Mesothelial cell of epicardium (in vitro differentiated cells): ENCODE results near the gene MAOB. TPM values are rescaled to one million over a fixed set of nuclear protein-coding genes. Genes with fewer than 3 reads are reported as not detected.

ENCODE experiments used
- DNase-seq, 2 experiments: peaks; one replicate each; pipeline ENCODE4 v3.0.0; 2021; ENCODE audit warnings: low spot score in 2 of 2; ENCODE audit not compliant: unreplicated experiment in 2 of 2
- H3K27ac Mint-ChIP-seq: 2 replicates; pipeline ENCODE4 v1.8.0; 2021; ENCODE audit warnings: mixed read lengths
- H3K27me3 Mint-ChIP-seq: 2 replicates; pipeline ENCODE4 v1.8.0; 2021; ENCODE audit warnings: low read depth, mixed read lengths
- H3K36me3 Mint-ChIP-seq: 2 replicates; pipeline ENCODE4 v1.8.0; 2021; ENCODE audit warnings: mixed read lengths
- H3K4me1 Mint-ChIP-seq: 2 replicates; pipeline ENCODE4 v1.8.0; 2021; ENCODE audit warnings: mixed read lengths
- H3K4me3 Mint-ChIP-seq: 2 replicates; pipeline ENCODE4 v1.8.0; 2021; ENCODE audit warnings: mild to moderate bottlenecking, moderate library complexity, mixed read lengths
- H3K9me3 Mint-ChIP-seq: 2 replicates; pipeline ENCODE4 v1.8.0; 2021; ENCODE audit warnings: mixed read lengths
- CTCF ChIP-seq: fragments of 200-600 bp; sonication (generic); IDR thresholded peaks from one replicate; pipeline ENCODE4 v1.5.0; 2021; ENCODE audit warnings: antibody characterized with exemption; ENCODE audit not compliant: unreplicated experiment
- total RNA-seq: library from RNA; stranded (reverse); gene quantifications from 3 replicates; pipeline ENCODE4 v1.2.1, GENCODE V29; 2021

Gene MAOB
- total RNA-seq, 1 donor from 2014 or later = 0.65 TPM

GRCh38 chrX:43880425-43880824 is 1.8 kb downstream of the MAOB start:
- DNase-seq = no peak
- H3K4me3 Mint-ChIP-seq = no peak overlapping the region
- no peak overlapping the region for H3K27ac Mint-ChIP-seq
- no peaks in the 10 kb centered on the region for H3K36me3 Mint-ChIP-seq
- H3K9me3 Mint-ChIP-seq = peaks cover 11% of the 10 kb centered on the region
- H3K27me3 Mint-ChIP-seq = peaks cover 45% of the 10 kb centered on the region
- no peak for TF ChIP-seq CTCF
- no peaks in the 10 kb centered on the region for H3K4me1 Mint-ChIP-seq

- no peak overlapping the region for H3K4me3 Mint-ChIP-seq
- H3K27me3 Mint-ChIP-seq = peaks cover 43% of the 10 kb centered on the region
- no peaks in the 10 kb centered on the region for H3K36me3 Mint-ChIP-seq
- no peak overlapping the region for H3K27ac Mint-ChIP-seq
- no peak for TF ChIP-seq CTCF
- no peaks in the 10 kb centered on the region for H3K4me1 Mint-ChIP-seq
- no peak for DNase-seq
- peaks cover 14% of the 10 kb centered on the region for H3K9me3 Mint-ChIP-seq
Measured at GRCh38 chrX:43878906-43879526, 3.2 kb downstream of the MAOB start.

DNA sequence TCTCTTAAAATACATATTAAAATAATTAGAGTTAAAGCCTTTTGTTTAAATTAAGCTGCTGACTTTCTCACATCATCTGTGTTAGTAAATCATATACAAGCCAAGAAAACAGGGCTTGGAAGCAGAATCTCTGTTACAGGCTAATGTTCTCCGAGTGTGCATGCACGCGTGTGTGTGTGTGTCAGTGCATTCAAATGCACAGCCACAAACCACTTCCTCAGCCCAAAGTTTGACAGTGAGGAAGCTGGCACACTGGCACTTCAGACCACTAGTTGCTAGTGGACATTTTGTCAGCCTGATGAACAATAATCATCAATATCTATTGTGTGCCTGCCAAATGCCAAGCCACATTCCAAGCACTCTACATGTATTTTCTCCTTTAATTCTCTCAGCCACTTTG is 5.6 kb downstream of the MAOB start:
- no peak for TF ChIP-seq CTCF
- Mint-ChIP-seq H3K9me3 (peaks cover 21% of the 10 kb centered on the region), H3K27ac (no peak overlapping the region), H3K27me3 (peaks cover 29% of the 10 kb centered on the region), H3K36me3 (no peaks in the 10 kb centered on the region), H3K4me1 (no peaks in the 10 kb centered on the region), H3K4me3 (no peak overlapping the region)
- DNase-seq = no peak

GRCh38 chrX:43870758-43871419 is 11.4 kb downstream of the MAOB start:
- H3K36me3 Mint-ChIP-seq = no peaks in the 10 kb centered on the region
- H3K4me3 Mint-ChIP-seq = no peak overlapping the region
- H3K27me3 Mint-ChIP-seq = peaks cover 4% of the 10 kb centered on the region
- no peak for DNase-seq
- H3K27ac Mint-ChIP-seq = no peak overlapping the region
- H3K9me3 Mint-ChIP-seq = peaks cover 31% of the 10 kb centered on the region
- H3K4me1 Mint-ChIP-seq = no peaks in the 10 kb centered on the region
- no peak for TF ChIP-seq CTCF

DNA sequence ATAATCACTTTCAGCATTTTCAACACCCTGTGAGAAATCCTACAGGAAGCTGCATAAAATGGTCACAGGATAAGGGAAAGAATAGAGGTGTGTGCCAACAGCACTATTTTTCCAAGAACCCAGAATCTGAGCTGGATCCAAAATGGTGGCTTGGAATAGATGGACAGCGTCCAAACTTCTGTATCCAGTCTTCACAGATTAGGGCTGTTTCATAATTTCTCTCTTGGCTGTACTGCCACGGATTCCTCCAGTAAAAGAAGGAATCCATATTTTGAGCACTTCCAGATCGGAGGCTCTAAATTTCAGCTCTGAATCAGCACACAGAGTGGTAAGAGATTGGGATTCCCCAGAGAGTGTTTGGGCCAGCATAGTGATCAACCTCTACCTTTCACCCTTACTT is 12.2 kb downstream of the MAOB start:
- Mint-ChIP-seq H3K9me3 (peaks cover 32% of the 10 kb centered on the region), H3K27me3 (peaks cover 4% of the 10 kb centered on the region), H3K27ac (no peak overlapping the region), H3K4me1 (no peaks in the 10 kb centered on the region), H3K36me3 (no peaks in the 10 kb centered on the region), H3K4me3 (no peak overlapping the region)
- no peak for TF ChIP-seq CTCF
- no peak for DNase-seq
